HFFc6 (cell line): ENCODE data around the gene AOPEP. TPM values are rescaled to one million over a fixed set of nuclear protein-coding genes. Genes with fewer than 3 reads are reported as not detected.

Source experiments
- DNase-seq: peaks from one replicate; pipeline ENCODE4 v3.0.0-alpha.2; 2018
- H3K27ac Mint-ChIP-seq: 2 replicates; pipeline ENCODE4 v1.8.0; 2020; ENCODE audit warnings: mild to moderate bottlenecking, mixed read lengths
- H3K27me3 Mint-ChIP-seq: 2 replicates; pipeline ENCODE4 v1.8.0; 2021; ENCODE audit warnings: mild to moderate bottlenecking, moderate library complexity, mixed read lengths; ENCODE audit not compliant: insufficient read depth
- H3K36me3 Mint-ChIP-seq: 2 replicates; pipeline ENCODE4 v1.8.0; 2021; ENCODE audit warnings: low read depth, mixed read lengths
- H3K4me1 Mint-ChIP-seq: 2 replicates; pipeline ENCODE4 v1.8.0; 2020; ENCODE audit warnings: low read depth, mixed read lengths
- H3K4me3 Mint-ChIP-seq: 2 replicates; pipeline ENCODE4 v1.8.0; 2020; ENCODE audit warnings: mild to moderate bottlenecking, moderate library complexity, mixed read lengths
- H3K9me3 Mint-ChIP-seq: 2 replicates; pipeline ENCODE4 v1.8.0; 2020; ENCODE audit warnings: mild to moderate bottlenecking, mixed read lengths
- total RNA-seq, 6 experiments: library from RNA; stranded (reverse); fragmentation: NEBNext Ultra II Directional; extraction: Animal tissue kit (Norgen Biotek cat#: 25700); gene quantifications; 2 replicates in 1 of 6; 3 replicates in 5 of 6; pipeline ENCODE4 v1.2.3, GENCODE V29; 2021
- TF ChIP-seq, protein P1 (sequence below): fragments of 200-600 bp; sonication (generic); IDR thresholded peaks from 2 replicates; pipeline ENCODE4 v1.5.0; 2021; ENCODE audit warnings: antibody characterized with exemption, mild to moderate bottlenecking

AOPEP gene
- total RNA-seq, 6 experiments from 2014 or later, result 32.2 to 46.6 (median 36.3) TPM

DNA sequence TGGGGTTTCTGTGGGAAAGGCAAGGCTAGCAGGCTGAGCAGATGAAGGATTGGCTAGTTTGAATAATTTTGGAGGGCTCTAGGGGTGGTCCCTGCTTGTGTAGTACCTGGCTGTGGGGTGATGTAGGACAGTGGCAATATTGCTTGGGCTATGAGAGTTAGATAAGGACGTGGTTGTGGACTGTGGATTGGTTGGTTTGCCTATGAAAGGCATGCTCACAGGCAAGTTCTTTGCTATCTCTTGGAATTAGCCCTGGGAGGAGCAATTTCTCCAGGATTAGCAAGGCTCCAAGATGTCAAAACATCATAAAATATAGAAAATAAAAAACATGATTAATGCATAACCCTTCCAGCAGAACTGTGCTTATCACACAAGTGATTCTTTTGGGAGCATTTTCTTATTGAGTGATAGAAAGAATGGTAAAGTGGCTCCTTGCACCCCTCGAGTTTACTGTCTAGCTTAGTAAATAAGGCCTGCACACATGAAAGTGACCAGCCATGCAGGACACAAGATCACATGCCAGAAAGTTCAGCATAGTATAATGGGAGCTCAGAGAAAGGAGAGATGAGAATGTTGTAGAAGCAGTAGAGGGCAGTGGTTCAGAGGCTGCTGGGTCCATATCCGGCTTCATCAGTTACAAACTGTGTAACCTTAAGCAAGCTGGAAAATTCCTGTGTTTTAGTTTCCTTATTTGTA, 13.8 kb downstream of the AOPEP start:
- H3K36me3 Mint-ChIP-seq, result peaks cover 17% of the 10 kb centered on the region
- H3K4me1 Mint-ChIP-seq, result peaks cover 11% of the 10 kb centered on the region
- H3K9me3 Mint-ChIP-seq, result no peaks in the 10 kb centered on the region
- H3K27ac Mint-ChIP-seq, result no peak overlapping the region; the same call in 1 of the 2 replicates
- no peaks in the 10 kb centered on the region for H3K27me3 Mint-ChIP-seq
- H3K4me3 Mint-ChIP-seq, result no peak overlapping the region
- DNase-seq, result no peak
- TF ChIP-seq, protein P1, sequence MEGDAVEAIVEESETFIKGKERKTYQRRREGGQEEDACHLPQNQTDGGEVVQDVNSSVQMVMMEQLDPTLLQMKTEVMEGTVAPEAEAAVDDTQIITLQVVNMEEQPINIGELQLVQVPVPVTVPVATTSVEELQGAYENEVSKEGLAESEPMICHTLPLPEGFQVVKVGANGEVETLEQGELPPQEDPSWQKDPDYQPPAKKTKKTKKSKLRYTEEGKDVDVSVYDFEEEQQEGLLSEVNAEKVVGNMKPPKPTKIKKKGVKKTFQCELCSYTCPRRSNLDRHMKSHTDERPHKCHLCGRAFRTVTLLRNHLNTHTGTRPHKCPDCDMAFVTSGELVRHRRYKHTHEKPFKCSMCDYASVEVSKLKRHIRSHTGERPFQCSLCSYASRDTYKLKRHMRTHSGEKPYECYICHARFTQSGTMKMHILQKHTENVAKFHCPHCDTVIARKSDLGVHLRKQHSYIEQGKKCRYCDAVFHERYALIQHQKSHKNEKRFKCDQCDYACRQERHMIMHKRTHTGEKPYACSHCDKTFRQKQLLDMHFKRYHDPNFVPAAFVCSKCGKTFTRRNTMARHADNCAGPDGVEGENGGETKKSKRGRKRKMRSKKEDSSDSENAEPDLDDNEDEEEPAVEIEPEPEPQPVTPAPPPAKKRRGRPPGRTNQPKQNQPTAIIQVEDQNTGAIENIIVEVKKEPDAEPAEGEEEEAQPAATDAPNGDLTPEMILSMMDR, result no peak; the same call in 1 of the 2 replicates

DNA sequence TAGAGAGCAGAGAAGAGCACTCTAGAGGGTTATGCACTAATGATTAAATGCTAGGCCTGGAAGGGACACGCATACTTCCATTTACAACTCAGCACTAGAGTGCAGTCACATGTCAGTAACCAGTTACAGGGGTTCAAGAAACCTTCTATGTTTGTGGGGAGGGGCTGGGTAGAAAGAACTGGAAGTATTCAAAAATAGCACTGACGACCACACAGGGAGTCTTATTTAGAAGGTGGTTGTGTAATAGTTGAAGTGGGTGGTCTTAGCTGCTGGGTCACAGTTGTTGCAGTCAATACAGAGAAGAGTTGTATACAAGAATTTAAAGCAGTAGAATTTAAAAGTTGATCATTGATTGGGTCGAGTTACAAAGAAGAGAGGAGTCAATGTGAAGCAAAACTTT, 15.4 kb downstream of the AOPEP start:
- no peak overlapping the region for H3K27ac Mint-ChIP-seq
- H3K9me3 Mint-ChIP-seq, result no peaks in the 10 kb centered on the region
- peaks cover 11% of the 10 kb centered on the region for H3K4me1 Mint-ChIP-seq
- H3K36me3 Mint-ChIP-seq, result peaks cover 18% of the 10 kb centered on the region
- no peaks in the 10 kb centered on the region for H3K27me3 Mint-ChIP-seq
- no peak for DNase-seq
- no peak overlapping the region for H3K4me3 Mint-ChIP-seq
- TF ChIP-seq, protein P1, result no peak

DNA sequence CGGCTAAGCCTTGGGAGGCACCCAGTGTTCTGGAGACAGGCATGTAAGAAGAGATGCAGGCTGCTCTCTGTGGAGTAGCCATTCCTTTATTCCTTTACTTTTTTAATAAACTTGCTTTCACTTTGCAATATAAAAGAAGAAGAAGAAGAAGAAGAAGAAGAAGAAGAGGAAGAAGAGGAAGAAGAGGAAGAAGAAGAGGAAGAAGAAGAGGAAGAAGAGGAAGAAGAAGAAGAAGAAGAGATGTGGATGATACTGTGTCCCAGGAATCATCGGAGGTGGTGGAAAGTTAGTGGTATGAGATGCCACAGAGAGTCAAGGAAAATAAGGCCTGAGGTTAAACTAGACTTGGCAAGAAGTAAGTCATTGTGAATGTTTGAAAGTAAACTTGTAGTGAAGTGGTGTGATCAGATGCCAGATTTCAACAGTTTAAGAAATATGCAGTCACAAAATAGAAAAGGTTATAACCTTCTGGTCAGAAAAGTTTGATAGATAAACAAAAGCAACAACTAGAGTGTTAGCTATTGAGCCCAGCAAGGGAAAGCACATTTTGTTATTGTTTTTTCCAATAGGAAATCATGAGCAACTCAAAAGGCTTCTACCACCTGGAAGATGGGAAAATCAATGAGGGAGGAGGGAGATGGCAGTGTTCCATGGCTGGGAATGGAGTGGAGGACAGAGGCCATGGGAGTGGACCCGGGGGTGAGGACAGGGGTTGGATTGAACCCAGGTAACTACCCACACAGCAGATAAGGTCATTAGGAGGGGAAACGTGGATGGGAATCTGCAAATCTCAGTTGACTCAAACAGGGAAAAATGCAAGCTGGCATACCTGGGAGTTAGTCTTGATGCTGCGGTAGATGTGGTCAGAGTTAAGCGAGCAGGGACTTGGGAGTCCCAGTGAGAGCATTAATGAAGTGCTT, 16.8 kb downstream of the AOPEP start:
- Mint-ChIP-seq H3K36me3 (peaks cover 21% of the 10 kb centered on the region), H3K4me3 (no peak overlapping the region), H3K27me3 (no peaks in the 10 kb centered on the region), H3K9me3 (no peaks in the 10 kb centered on the region), H3K27ac (no peak overlapping the region), H3K4me1 (peaks cover 11% of the 10 kb centered on the region)
- TF ChIP-seq, protein P1, result no peak
- no peak for DNase-seq

DNA sequence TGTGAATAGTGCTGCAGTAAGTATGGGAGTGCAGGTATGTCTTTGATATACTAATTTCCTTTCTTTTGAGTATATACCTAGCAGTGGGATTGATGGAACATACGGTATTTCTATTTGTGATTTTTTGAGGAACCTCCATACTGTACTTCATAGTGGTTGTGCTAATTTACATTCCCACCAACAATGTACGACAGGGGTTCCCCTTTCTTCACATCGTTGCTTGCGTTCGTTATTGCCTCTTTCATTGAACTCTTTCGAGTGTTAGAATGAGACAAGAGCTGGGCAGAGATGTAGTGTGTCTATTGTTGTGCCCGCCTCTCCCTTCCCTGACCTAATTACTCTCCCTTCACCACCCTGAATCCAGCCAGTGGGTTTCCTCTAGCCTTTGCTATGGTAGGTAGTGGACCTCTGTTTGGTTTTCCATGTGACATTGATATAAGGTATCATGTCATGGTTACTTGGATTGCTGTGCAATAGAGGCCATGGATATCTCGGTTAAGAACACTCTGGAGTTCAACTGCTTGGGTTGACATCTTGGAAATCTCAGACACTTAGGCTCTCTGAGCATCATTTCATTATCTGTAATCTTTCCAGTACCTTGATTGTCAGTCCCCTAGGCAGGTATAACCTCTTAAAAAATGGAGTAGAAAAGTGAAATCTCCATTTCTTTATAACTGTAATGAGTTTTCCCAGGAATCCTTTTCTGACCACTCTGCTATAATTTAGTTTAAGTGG, 19.5 kb downstream of the AOPEP start:
- H3K4me3 Mint-ChIP-seq, result no peak overlapping the region
- TF ChIP-seq, protein P1, result no peak
- H3K27ac Mint-ChIP-seq, result no peak overlapping the region
- peaks cover 11% of the 10 kb centered on the region for H3K4me1 Mint-ChIP-seq
- DNase-seq, result no peak
- no peaks in the 10 kb centered on the region for H3K27me3 Mint-ChIP-seq
- peaks cover 13% of the 10 kb centered on the region for H3K9me3 Mint-ChIP-seq
- H3K36me3 Mint-ChIP-seq, result peaks cover 42% of the 10 kb centered on the region

DNA sequence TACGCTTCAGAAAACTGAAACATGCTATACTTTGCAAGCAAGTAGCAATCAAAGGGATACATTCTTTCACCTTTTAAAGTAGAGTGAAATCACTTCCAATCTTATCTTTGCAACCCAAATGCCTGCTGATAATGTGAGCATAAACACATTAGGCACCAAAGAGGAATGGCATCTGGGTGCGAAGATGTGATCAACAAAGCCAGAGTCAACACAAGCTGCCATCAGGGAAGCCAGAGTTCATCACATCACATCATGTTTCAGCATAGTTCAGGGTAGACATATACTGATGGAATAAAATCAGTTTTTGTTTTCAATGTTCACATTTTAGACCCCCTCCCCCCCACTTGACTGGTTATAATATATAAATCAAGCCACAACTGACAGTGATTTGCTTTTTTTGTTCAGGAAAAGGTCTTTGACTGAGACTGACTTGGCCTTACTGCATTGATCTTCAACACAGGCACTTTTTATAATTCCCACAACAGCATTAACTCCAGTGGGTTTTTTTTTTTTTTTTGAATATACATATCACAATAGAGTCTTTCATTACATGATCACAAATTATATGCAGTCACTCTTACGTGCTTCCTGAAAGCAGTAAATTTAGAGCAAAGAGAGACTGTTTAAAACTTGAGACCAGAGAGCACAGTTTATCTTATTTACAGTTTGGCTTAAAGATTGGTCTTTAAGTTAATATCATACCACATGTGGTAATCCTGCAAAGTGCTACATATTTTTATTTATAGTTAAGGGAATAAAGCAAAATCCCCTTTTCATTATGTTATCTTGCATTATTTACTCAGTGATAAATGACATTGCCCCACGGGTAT, 20.3 kb downstream of the AOPEP start:
- Mint-ChIP-seq H3K4me1 (peaks cover 11% of the 10 kb centered on the region), H3K36me3 (peaks cover 50% of the 10 kb centered on the region), H3K27ac (no peak overlapping the region), H3K4me3 (no peak overlapping the region), H3K9me3 (peaks cover 13% of the 10 kb centered on the region), H3K27me3 (no peaks in the 10 kb centered on the region)
- no peak for DNase-seq
- TF ChIP-seq, protein P1, result no peak
